Posterior vena cava (tissue), 2 donors: ENCODE measurements around the gene METTL15. TPM values are rescaled to one million over a fixed set of nuclear protein-coding genes. Genes with fewer than 3 reads are reported as not detected.
"Not testable (repeated sequence)": the region's sequence is repeated elsewhere in the genome, so short reads cannot be mapped to it uniquely, and the experiment has no call there.

ENCODE experiments used
- DNase-seq: peaks from one replicate; pipeline ENCODE4 v3.0.0-alpha.2; 2020; ENCODE audit warnings: low spot score
- intact Hi-C, 2 donors: fragments of 100-400 bp; cut with DNase I; formaldehyde crosslinking; loops; one replicate each; pipeline versions ENCODE4 v1.14.1 to v1.14.2; 2022 to 2023
- total RNA-seq, 2 donors: library from RNA; stranded (reverse); fragmentation: NEBNext Ultra II Directional; extraction: Animal tissue kit (Norgen Biotek cat#: 25700); gene quantifications; one replicate each; pipeline ENCODE4 v1.2.1, GENCODE V29; 2021
- donor health status: DM: yes; HTN: yes; CAD: no.
- donor health status: DM: yes; HTN: yes; CAD: no.

METTL15 gene
- total RNA-seq, 2 donors from 2014 or later, result 17.1 to 17.6 TPM

DNA sequence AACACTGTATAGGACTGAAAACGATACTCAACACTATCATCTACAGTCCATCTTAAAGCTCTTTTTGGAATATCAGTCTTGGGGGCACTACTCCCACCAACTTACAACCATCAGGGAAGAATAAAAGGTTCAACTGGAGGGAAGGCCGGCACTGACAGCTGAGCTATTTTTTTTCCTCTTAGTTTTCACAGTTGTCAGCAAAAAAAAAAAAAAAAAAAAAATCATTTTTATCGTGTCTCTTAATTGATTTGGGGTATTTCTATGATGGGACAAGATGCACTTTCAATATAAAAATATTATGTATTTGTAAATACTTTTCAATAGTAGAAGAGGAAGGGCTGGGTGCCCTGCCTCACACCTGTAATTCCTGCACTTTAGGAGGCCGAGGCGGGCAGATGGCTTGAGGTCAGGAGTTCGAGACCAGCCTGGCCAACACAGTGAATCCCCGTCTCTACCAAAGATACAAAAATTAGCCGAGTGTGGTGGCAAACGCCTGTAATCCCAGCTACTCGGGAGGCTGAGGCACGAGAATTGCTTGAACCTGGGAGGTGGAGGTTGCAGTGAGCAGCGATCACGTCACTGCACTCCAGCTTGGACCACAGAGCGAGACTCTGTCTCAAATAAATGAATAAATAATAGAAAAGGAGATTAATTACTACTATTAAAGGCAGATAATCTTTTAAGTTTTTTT, 1.7 kb upstream of the METTL15 start:
- intact Hi-C loops, result loop anchor here in 1 of 2 donors (10.0 kb wide), 1 partner anchor 402 kb away; the partner anchor contains the start of gene BDNF
- no peak for DNase-seq

DNA sequence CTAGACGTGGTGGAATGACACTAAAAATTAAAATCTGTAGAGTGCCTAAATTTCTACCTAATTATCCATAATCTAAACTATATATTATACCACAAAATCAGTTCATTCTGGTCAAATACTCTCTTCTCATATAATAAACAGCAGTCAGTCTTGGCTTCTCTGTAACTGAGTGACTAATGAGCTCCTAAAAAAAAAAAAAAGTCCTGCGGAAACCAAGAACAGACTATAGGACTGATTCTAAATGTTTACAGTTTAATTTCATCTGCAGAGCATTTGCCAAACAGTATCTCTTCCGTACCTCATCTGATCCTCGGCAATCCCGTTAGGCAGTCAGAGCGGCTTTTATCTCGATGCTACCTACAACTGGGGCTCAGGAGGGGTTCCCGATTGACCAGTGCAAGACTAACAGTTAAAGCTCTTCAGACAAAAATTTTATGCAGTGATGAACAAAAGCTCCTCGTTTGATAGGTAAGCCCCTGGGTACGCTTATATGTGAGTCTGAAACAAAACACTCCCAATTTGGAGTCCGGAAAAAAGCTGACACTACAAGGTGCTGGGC, 918 bp upstream of the METTL15 start:
- no peak for DNase-seq
- intact Hi-C loops, result loop anchor here in 1 of 2 donors (10.0 kb wide), 1 partner anchor 402 kb away; the partner anchor contains the start of gene BDNF

DNA sequence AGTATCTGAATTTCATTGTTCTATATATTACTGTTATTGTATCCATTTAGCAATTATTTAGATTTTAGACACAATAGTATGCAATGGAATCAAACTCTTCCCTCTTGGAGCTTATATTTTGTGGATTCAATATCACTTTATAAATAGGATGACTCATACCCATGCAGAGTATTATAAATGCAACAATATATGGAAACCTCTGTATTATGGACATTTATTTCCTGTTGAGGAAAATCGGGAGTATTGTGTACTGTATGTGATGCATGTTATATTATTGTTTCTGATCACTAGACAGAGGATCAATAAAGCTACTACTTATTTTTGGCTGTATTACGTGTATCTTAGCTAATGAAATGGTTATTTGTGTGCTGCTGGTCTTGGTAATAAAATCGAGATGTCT, 770 bp downstream of the METTL15 start:
- DNase-seq, result no peak
- intact Hi-C loops, result loop anchor here (1.0 to 10.0 kb wide), 2 partner anchors 7 to 404 kb away; partner anchors contain the start of gene BDNF (in 1 of the 2)

DNA sequence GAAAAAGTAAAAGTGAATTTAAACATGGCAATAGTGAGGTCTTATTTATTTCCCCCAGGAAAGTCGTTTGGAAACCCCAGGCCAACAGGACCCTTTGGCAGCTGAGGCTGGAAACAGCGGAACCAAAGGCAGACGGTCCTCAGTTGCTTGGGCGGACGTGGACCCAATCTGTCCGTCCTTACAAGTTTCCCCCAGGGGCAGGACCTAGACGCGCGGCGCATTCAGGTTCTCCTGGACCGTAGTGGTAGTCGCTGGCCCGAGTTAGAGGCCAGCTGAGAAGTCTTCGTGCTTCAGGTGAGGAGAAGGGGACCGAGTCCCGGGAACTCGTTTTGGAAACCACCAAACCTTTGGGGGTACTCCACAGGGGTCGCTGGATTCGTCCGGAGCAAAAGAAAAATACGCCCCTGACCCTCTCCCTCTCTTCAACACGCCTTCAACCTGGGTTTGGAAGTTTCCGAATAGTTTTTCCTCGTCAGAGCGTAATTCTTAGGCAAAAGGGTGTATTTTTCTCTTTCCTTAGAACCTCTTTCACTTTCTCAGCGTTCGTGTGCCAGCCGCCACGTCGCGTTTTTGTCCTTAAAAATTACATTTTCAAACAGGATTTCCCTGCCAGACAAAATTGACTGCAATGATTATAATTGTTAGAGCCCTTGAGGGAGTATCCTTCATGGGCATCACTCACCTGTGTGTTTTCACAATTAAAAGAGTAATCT, 2.1 kb downstream of the METTL15 start:
- peak; percentile 91 for DNase-seq
- intact Hi-C loops, result no loop called here

DNA sequence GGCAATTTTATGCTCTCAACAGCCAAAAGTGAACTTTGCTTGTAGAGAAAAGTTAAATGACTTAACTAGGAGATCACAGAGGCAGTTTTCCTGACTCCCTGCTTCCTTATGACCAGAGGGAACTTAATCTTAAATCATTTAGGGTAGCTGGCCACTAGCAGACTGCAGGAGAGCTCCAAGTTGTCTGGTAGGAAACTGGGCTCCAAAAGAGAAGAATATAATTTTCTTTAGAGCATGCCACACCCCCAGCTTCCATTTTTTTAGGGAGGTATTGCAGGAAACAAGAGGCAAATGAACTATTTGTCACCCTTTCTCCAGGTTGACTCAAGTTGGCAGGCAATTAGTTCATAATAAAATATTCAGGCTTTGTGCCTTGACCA, 2.6 kb downstream of the METTL15 start:
- intact Hi-C loops, result no loop called here
- no peak for DNase-seq

DNA sequence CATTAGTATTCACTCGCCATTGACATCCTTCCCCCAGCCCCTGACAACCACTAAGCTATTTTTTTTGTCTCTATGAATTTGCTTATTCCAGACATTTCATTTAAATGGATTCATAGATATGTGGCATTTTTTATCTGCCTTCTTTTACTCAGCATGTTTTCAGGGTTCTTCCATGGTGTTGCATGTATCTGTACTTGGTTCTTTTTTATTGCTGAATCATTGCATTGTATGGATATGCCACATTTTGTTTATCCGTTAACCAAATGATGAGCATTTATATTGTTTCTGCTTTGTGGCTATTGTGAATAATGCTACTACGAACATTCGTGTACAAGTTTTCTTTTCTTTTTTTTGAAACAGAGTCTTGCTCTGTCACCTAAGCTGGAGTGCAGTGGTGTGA, 5.9 kb downstream of the METTL15 start:
- DNase-seq, result no peak
- intact Hi-C loops, result no loop called here

DNA sequence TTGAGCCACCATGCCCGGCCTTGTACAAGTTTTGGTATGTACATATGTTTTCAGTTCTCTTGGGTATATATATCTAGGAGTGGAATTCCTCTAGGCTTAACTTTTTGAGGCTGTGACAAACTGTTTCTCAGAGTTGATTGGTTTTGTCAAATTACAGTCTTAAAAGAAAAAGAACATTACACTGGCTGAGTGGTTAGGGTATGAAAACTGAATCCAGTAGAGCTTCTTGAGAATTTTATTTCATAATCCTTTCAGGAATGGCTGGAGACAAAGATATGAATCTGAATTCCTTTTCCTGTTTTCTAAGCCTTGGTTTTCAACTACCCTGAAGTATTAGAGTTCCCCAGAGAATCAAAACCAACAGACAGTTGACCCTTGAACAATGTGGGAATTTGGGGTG, 6.5 kb downstream of the METTL15 start:
- intact Hi-C loops, result no loop called here

DNA sequence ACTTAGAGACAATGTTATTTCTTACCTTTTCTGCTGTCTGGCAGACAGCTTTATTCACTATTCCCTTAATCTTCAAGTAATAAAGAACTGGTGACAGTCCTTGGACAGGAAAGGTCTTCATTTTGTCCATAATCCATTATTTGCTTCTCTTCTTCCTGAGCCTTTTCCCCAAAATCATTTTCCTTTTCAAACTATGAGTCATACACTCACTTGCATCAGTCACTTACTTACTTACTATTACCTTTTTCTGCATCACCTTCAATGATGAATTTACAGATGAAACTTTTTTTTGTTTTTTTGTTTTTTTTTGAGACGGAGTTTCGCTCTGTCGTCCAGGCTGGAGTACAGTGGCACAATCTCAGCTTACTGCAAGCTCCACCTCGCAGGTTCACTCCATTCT, 9.5 kb downstream of the METTL15 start:
- no peak for DNase-seq
- intact Hi-C loops, result no loop called here

More for the DNA sequence above, 6.5 kb downstream of the METTL15 start:
- DNase-seq, result no peak

DNA sequence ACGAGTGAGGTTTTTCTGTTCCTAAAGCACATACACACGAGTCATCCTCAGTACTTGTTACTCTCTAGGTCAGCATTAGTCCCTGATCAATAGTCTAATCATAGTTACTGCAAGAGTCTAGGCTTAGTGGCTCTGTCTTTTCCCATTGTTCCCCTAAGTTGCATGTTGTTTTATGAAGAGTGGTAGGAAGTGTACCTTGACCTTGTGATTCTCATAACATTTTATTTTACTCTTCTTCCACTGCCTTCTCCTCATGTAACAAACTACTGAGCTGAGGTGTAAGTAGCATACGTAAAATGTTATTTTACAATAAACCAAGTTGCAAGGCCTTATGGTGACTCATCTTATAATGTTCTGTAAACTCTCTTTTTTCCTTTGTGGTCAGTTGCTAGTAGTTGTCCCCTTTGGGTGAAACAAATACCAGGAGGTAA, 15.0 kb downstream of the METTL15 start:
- DNase-seq, result no peak
- intact Hi-C loops, result no loop called here

DNA sequence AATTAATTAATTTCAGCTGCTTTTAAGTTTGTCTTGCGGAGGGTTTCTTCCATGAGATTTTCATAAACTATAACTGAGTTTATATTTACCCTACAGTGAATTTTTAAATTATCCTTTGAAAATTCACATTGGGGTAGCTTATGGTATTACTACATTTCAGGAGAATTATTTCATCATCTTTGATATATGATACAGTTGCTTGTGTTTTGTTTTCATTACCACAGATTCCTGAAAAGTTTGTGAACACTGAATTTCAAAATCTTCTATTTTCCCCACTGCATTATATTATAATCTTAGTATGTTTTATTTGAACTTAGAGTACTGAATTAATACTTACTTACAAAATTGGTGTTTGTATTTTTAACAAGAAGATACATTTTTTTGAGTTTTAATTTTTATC, 24.4 kb downstream of the METTL15 start:
- intact Hi-C loops, result no loop called here
- no peak for DNase-seq

DNA sequence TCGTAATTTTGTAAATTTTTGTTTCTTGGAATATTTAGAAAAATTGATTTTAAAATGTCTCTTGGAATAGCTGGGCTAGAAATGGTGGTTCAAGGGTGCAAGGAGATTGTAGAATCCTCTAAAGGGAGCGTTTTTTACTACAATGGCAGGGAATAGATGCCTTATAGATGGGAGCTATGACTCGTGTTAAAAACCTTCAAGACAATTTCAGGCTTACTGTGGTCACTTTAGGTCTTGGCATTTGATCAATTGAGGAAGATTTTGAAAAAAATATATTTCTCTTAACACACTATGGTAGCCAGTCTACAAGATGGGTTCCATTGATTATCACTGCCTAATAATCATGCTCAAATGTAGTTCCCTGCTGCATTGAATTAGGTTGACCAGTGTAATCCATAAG, 25.0 kb downstream of the METTL15 start:
- DNase-seq, result no peak
- intact Hi-C loops, result no loop called here

DNA sequence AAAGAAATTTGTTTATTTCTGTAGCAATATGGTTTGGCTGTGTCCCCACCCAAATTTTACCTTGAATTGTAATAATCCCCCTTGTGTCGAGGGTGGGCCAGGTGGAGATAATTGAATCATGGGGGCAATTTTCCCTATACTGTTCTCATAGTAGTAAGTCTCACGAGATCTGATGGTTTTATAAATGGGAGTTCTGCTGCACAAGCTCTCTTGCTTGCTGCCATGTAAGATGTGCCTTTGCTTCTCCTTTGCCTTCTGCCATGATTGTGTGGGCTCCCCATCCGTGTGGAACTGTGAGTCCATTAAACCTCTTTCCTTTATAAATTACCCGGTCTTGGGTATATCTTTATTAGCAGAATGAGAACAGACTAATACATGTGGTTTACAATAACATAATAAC, 28.0 kb downstream of the METTL15 start:
- intact Hi-C loops, DNase-seq: not testable (repeated sequence)

DNA sequence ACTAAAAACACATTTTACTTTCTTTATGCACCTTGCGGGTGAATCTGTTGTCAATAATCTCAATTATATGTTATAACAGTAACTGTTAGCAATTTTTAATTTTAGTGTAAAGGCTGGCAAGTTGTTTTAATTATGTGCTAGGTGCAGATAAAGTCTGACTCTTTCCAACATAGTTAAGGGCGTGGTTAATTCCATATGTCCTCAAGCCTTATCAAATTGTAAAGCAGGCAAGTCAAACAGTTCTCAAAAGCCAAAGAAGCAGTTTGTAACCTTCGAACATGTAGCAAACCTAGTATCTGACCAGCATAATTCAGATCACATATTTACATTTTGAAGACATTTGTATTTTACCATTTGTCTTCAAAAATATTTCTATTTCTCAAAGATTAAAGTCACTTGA, 29.2 kb downstream of the METTL15 start:
- intact Hi-C loops, result no loop called here
- no peak for DNase-seq

DNA sequence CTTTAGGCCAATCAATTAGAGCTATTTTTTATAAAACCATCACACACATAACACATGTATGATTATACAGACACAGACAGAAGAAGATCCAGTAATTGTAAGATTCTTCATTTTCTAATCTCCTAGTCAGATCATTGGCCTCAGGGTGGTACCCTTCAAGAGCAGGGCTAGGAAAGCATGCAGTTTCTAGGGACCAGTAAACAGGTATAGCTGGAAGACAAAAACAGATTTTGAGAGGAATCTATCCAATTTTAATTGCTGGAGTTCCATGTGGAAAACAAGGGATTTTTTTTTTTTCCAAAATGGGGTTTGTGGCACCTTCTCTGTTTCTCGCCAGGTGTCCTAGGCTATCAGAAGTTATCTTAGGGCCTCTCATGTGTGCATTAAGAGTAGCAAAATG, 29.6 kb downstream of the METTL15 start:
- intact Hi-C loops, result no loop called here
- DNase-seq, result no peak

DNA sequence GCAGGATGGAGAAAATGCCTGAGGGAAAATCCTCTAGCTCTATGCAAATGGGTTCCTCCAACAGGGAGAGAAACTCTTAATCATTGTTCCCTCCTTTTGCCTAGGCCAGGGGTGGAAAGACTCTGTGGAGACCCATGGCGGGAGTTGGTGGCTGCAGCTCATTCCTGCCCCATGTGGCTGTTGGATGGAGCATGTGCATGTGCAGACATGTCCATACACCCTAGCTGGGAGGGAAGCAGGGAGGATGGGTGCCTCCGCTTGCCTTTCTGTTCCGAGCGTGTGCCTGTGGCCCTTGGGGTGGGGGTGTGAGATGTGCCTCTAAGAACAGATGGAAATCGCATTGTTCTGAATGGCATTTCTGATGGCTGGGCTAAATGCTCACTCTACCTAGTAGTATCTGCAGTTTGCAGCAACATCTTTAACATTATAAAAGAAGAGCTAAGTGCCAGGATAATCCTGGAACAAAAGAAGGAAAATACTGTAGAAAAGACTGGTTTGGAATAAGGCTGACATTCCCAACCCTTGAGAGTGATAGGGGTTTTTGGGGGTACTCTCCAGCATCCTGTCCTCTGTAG, 31.7 kb downstream of the METTL15 start:
- no peak for DNase-seq
- intact Hi-C loops, result no loop called here

DNA sequence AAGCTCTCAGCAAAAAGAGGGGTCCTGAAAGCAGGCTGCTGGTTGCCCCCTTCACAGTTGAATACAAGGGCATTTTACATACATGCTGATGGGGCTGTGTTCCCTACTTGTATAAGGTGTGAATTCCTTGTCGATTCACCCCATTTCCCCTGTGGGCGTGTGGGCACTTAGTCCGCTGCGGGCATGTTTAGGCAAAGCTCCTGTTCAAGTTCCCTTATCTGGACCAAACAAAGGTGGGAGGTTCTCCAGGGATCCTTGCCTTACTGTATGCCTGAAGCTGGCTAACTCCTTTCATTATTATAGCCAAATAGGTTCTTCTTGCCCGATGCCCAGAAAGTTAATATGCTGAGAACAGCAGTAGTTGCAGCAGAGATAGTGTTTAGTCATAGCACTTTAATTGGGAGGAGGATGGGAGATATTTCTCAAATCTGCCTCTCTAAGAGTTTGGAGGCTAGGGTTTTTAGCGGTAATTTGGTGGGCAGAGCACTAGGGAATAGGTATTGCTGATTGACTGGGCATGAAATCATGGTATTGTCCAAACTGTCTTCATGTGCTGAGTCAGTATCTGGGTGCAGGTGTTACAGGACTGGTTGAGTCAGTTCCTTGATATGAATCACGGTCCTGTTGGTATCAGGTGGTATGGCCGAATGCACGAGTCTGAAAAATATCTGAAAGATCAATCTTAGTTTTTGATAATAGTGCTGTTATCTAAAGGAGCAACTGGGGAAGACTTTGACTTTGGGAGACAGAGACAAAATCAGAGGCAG, 32.7 kb downstream of the METTL15 start:
- no peak for DNase-seq
- intact Hi-C loops, result no loop called here

DNA sequence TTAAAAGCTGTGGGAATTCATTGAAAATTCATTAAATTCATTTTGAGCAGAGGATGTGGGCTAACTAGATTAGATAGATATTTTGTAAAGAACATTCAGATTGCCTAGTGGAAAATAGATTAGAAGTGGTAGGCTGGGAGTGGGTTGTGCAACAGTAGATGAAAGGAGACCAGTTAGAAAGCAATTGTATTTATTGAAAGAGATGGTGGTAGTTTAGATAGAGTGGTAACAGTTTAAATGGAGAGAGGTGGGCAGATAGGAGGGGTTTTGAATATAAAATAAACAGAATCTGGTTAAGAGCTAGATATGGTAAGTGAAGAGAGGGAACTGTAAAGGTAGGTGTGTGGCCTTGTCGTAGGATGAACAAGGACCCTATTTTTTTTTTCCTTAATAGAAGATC, 34.5 kb downstream of the METTL15 start:
- no peak for DNase-seq
- intact Hi-C loops, result no loop called here

DNA sequence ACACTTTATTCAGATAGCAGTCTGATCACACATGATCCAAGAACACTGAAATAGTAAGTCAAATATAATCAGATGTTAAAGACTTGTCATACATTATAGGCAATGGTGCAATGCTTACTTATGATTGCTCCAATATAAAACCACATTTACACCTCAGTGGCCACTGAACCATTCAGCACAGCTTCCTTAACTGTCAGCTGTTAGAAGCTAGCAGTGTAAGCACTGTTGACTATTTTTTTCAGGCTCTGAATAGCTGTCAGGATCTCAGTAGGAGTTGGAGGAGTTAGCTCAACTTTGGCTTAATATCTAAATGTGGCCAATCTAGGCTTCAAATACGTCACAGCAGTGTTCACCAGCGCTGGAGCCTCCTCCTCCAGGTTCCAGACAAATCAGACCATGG, 36.6 kb downstream of the METTL15 start:
- intact Hi-C loops, result no loop called here
- no peak for DNase-seq

DNA sequence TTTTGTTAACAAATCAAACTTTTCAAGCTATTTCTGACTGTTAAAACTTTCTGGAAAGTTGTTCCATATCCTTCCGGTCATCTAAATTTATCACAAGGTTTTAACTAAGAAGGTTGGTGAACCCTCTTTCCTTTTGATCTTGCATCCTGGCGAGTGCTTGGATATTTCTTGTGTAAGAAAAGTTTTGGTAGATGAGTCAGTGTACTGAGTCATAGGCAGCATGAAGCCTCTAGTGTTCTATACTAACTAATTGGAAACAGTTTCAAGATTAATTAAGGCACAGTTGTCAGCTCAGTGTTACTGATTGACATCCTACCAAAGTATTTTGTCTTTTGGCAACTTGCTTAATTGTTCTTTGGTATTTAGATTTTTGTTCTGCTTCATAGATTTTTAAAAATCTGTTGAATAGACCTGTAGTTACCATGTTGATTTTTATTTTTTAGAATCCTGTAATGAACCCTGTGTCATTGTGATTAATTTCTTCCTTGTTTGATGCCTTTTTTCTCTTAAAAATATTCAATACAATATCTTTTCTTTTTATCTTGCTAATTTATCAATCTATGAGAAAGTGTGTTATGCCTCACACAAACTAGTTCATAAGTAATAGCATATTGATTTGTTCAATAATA, 38.0 kb downstream of the METTL15 start:
- no peak for DNase-seq
- intact Hi-C loops, result no loop called here
